ENCODE results near the gene FHL3. TPM values are rescaled to one million over a fixed set of nuclear protein-coding genes. Genes with fewer than 3 reads are reported as not detected.
"Not testable (repeated sequence)": the region's sequence is repeated elsewhere in the genome, so short reads cannot be mapped to it uniquely, and the experiment has no call there.

Gene FHL3
- total RNA-seq, 1 donor from 2014 or later, result 40.4 TPM

DNA sequence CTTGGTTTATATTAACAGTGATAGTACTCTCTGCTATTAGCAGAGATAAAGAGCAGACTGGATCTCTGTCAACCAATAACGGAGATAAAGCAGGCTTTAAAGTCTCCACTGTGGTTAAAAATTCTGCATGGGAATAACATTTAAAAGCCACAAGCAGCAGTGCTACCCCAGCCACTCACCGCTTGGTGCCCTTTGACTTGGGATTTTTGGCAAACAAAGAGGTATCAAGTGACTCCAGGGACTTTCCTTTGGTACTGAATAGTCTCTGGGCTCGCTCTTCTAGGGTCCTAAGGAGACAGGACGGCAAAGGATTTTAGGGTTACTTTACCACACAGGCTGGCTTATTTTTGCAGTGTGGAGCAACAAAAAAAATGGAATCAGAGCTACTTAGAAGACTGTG is 26.8 kb downstream of the FHL3 start:
- no peak overlapping the region for H3K27ac Mint-ChIP-seq (ENCODE audit: unreplicated experiment)
- H3K9me3 Mint-ChIP-seq (ENCODE audit: unreplicated experiment), result no peaks in the 10 kb centered on the region
- H3K27me3 Mint-ChIP-seq (ENCODE audit: unreplicated experiment), result no peaks in the 10 kb centered on the region
- peaks cover 55% of the 10 kb centered on the region for H3K36me3 Mint-ChIP-seq (ENCODE audit: unreplicated experiment)
- no peaks in the 10 kb centered on the region for H3K4me1 Mint-ChIP-seq (ENCODE audit: unreplicated experiment)
- no peak overlapping the region for H3K4me3 Mint-ChIP-seq (ENCODE audit: unreplicated experiment)
- TF ChIP-seq, protein P1, sequence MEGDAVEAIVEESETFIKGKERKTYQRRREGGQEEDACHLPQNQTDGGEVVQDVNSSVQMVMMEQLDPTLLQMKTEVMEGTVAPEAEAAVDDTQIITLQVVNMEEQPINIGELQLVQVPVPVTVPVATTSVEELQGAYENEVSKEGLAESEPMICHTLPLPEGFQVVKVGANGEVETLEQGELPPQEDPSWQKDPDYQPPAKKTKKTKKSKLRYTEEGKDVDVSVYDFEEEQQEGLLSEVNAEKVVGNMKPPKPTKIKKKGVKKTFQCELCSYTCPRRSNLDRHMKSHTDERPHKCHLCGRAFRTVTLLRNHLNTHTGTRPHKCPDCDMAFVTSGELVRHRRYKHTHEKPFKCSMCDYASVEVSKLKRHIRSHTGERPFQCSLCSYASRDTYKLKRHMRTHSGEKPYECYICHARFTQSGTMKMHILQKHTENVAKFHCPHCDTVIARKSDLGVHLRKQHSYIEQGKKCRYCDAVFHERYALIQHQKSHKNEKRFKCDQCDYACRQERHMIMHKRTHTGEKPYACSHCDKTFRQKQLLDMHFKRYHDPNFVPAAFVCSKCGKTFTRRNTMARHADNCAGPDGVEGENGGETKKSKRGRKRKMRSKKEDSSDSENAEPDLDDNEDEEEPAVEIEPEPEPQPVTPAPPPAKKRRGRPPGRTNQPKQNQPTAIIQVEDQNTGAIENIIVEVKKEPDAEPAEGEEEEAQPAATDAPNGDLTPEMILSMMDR (IDR thresholded peaks at IDR 0.05), result no peak
- DNase-seq (ENCODE audit: extremely low spot score, unreplicated experiment), result no peak

GRCh38 chr1:37975083-37975482 is 30.2 kb downstream of the FHL3 start:
- H3K9me3 Mint-ChIP-seq (ENCODE audit: unreplicated experiment); H3K27me3 Mint-ChIP-seq (ENCODE audit: unreplicated experiment); DNase-seq (ENCODE audit: extremely low spot score, unreplicated experiment); H3K4me1 Mint-ChIP-seq (ENCODE audit: unreplicated experiment); H3K4me3 Mint-ChIP-seq (ENCODE audit: unreplicated experiment): not testable (repeated sequence)
- Mint-ChIP-seq H3K27ac (ENCODE audit: unreplicated experiment) (peak overlapping the region; percentile 24), H3K36me3 (ENCODE audit: unreplicated experiment) (peaks cover 68% of the 10 kb centered on the region)
- TF ChIP-seq, protein P1 (IDR thresholded peaks at IDR 0.05), result peak; percentile 71

GRCh38 chr1:37974567-37974966 is 30.7 kb downstream of the FHL3 start:
- H3K4me1 Mint-ChIP-seq (ENCODE audit: unreplicated experiment), result no peaks in the 10 kb centered on the region
- no peaks in the 10 kb centered on the region for H3K9me3 Mint-ChIP-seq (ENCODE audit: unreplicated experiment)
- DNase-seq (ENCODE audit: extremely low spot score, unreplicated experiment), result no peak
- H3K4me3 Mint-ChIP-seq (ENCODE audit: unreplicated experiment), result no peak overlapping the region
- peaks cover 67% of the 10 kb centered on the region for H3K36me3 Mint-ChIP-seq (ENCODE audit: unreplicated experiment)
- TF ChIP-seq, protein P1 (IDR thresholded peaks at IDR 0.05), result no peak
- H3K27me3 Mint-ChIP-seq (ENCODE audit: unreplicated experiment), result no peaks in the 10 kb centered on the region
- peak overlapping the region; percentile 24 for H3K27ac Mint-ChIP-seq (ENCODE audit: unreplicated experiment)

DNA sequence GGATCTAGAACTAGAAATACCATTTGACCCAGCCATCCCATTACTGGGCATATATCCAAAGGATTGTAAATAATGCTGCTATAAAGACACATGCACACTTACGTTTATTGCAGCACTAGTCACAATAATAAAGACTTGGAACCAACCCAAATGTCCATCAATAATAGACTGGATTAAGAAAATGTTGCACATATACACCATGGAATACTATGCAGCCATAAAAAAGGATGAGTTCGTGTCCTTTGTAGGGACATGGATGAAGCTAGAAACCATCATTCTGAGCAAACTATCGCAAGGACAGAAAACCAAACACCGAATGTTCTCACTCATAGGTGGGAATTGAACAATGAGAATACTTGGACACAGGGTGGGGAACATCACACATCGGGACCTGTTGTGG is 31.6 kb downstream of the FHL3 start:
- peaks cover 66% of the 10 kb centered on the region for H3K36me3 Mint-ChIP-seq (ENCODE audit: unreplicated experiment)
- not testable (repeated sequence) for H3K9me3 Mint-ChIP-seq (ENCODE audit: unreplicated experiment); H3K4me3 Mint-ChIP-seq (ENCODE audit: unreplicated experiment); H3K27me3 Mint-ChIP-seq (ENCODE audit: unreplicated experiment); DNase-seq (ENCODE audit: extremely low spot score, unreplicated experiment); H3K27ac Mint-ChIP-seq (ENCODE audit: unreplicated experiment); H3K4me1 Mint-ChIP-seq (ENCODE audit: unreplicated experiment)

DNA sequence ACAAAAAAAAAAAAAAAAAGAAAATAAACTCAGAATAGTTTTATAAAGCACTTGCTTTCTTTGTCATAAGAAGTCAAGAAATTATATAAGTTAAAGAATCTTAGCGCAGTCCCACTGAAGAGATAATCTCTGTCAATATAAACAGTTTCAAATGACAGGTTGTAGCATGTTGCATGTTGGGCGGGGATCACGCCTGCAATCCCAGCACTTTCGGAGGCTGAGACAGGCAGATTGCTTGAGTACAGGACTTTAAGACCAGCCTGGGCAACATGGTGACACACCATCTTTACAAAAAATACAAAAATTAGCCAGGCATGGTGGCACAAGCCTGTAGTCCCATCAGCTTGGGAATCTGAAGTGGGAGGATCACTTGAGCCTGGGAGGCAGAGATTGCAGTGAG is 40.0 kb downstream of the FHL3 start:
- peaks cover 43% of the 10 kb centered on the region for H3K36me3 Mint-ChIP-seq (ENCODE audit: unreplicated experiment)
- H3K4me1 Mint-ChIP-seq (ENCODE audit: unreplicated experiment), result no peaks in the 10 kb centered on the region
- H3K27ac Mint-ChIP-seq (ENCODE audit: unreplicated experiment), result no peak overlapping the region
- TF ChIP-seq, protein P1 (IDR thresholded peaks at IDR 0.05), result no peak
- DNase-seq (ENCODE audit: extremely low spot score, unreplicated experiment), result no peak
- no peaks in the 10 kb centered on the region for H3K9me3 Mint-ChIP-seq (ENCODE audit: unreplicated experiment)
- H3K27me3 Mint-ChIP-seq (ENCODE audit: unreplicated experiment), result no peaks in the 10 kb centered on the region
- no peak overlapping the region for H3K4me3 Mint-ChIP-seq (ENCODE audit: unreplicated experiment)

DNA sequence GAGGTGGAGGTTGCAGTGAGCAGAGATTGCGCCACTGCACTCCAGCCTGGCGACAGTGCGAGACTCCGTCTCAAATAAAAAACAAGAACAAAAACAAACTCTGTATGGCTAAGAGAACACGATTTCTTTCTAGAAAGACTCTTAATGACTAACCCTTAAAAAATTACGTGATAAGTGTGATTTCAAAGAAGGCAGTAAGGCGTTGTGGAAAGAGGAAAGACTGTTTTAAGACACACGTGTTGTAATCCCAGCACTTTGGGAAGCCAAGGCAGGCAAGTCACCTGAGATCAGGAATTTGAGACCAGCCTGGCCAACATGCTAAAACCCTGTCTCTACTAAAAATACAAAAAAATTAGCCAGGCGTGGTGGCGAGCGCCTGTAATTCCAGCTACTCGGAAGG is 41.2 kb downstream of the FHL3 start:
- not testable (repeated sequence) for H3K27me3 Mint-ChIP-seq (ENCODE audit: unreplicated experiment); H3K9me3 Mint-ChIP-seq (ENCODE audit: unreplicated experiment); H3K4me3 Mint-ChIP-seq (ENCODE audit: unreplicated experiment); H3K4me1 Mint-ChIP-seq (ENCODE audit: unreplicated experiment); DNase-seq (ENCODE audit: extremely low spot score, unreplicated experiment); H3K27ac Mint-ChIP-seq (ENCODE audit: unreplicated experiment)
- peaks cover 40% of the 10 kb centered on the region for H3K36me3 Mint-ChIP-seq (ENCODE audit: unreplicated experiment)
